IMR-90 (cell line): ENCODE results near the gene ATXN10. TPM values are rescaled to one million over a fixed set of nuclear protein-coding genes. Genes with fewer than 3 reads are reported as not detected.

ENCODE experiments used
- ATAC-seq: fragments of 200-7000 bp; cut with Tn5 transposase; 2 replicates; pipeline ENCODE4 v1.9.1; 2020; ENCODE audit warnings: low read depth, mild to moderate bottlenecking, moderate library complexity
- BruUV-seq: library from RNA; stranded (reverse); fragments of 400-500 nt; replicated peaks from 2 replicates; lab custom pipeline; 2021; lab: Mats Ljungman, UMichigan
- CTCF ChIA-PET: fragments of 300-600 bp; formaldehyde crosslinking; extraction: SDS; loops from one replicate; lab custom pipeline; 2021; ENCODE audit warnings: antibody characterized with exemption; lab: Yijun Ruan, JAX
- POLR2A ChIA-PET: fragments of 300-600 bp; sonication (Branson Sonifier 250); formaldehyde crosslinking; loops from one replicate; lab custom pipeline; 2022; ENCODE audit warnings: antibody characterized with exemption; ENCODE audit not compliant: unreplicated experiment; lab: Charles Lee
- DNase-seq: peaks from one replicate; pipeline ENCODE4 v3.0.0; 2013
- H2AFZ ChIP-seq: replicated peaks from 2 replicates; pipeline ENCODE3; 2013; ENCODE audit warnings: low read length, mild to moderate bottlenecking; ENCODE audit not compliant: poor library complexity
- H2AK5ac ChIP-seq: 2 replicates; pipeline ENCODE4 v1.6.1; 2013; ENCODE audit warnings: low read depth, low read length, inconsistent platforms
- H2AK9ac ChIP-seq: replicated peaks from 2 replicates; pipeline ENCODE3; 2013; ENCODE audit warnings: mild to moderate bottlenecking, low read depth, low read length, moderate library complexity; ENCODE audit not compliant: poor library complexity
- H2BK120ac ChIP-seq: 2 replicates; pipeline ENCODE4 v1.6.1; 2013; ENCODE audit warnings: low read depth, low read length, inconsistent platforms
- H2BK15ac ChIP-seq: 3 replicates; pipeline ENCODE4 v1.6.1; 2013; ENCODE audit warnings: low read depth, low read length, inconsistent platforms
- H2BK20ac ChIP-seq: 2 replicates; pipeline ENCODE4 v1.6.1; 2013; ENCODE audit warnings: low read depth, mild to moderate bottlenecking, inconsistent platforms, low read length, moderate library complexity
- H2BK5ac ChIP-seq: 2 replicates; pipeline ENCODE4 v1.6.1; 2013; ENCODE audit warnings: mild to moderate bottlenecking, low read depth, low read length, inconsistent platforms; ENCODE audit not compliant: poor library complexity, severe bottlenecking
- H3K14ac ChIP-seq: replicated peaks from 2 replicates; pipeline ENCODE4 v1.6.1; 2013; ENCODE audit warnings: low read depth, low read length, inconsistent platforms
- H3K18ac ChIP-seq: 2 replicates; pipeline ENCODE4 v1.6.1; 2013; ENCODE audit warnings: low read depth, low read length, control low read depth
- H3K23ac ChIP-seq: 2 replicates; pipeline ENCODE4 v1.6.1; 2013; ENCODE audit warnings: low read depth, low read length, inconsistent platforms
- H3K27ac ChIP-seq: 2 replicates; pipeline ENCODE4 v1.5.1; 2013; ENCODE audit warnings: mild to moderate bottlenecking, control low read depth, low read length; ENCODE audit not compliant: insufficient read depth
- H3K27me3 ChIP-seq: 2 replicates; pipeline ENCODE4 v1.6.1; 2013; ENCODE audit warnings: low read length; ENCODE audit not compliant: control insufficient read depth, insufficient read depth
- H3K36me3 ChIP-seq: 2 replicates; pipeline ENCODE4 v1.6.1; 2013; ENCODE audit warnings: low read length, mixed read lengths; ENCODE audit not compliant: control insufficient read depth, insufficient read depth
- H3K4ac ChIP-seq: 2 replicates; pipeline ENCODE4 v1.6.1; 2013; ENCODE audit warnings: low read depth, low read length, inconsistent platforms
- H3K4me1 ChIP-seq: 2 replicates; pipeline ENCODE4 v1.6.1; 2013; ENCODE audit warnings: low read length, mixed read lengths; ENCODE audit not compliant: control insufficient read depth, insufficient read depth
- H3K4me2 ChIP-seq: 2 replicates; pipeline ENCODE4 v1.6.1; 2013; ENCODE audit warnings: low read depth, mild to moderate bottlenecking, control low read depth, low read length, moderate library complexity
- H3K4me3 ChIP-seq: 2 replicates; pipeline ENCODE4 v1.5.1; 2013; ENCODE audit warnings: low read depth, mild to moderate bottlenecking, control low read depth, low read length, moderate library complexity; ENCODE audit not compliant: insufficient read depth
- H3K56ac ChIP-seq: 2 replicates; pipeline ENCODE4 v1.6.1; 2013; ENCODE audit warnings: low read length, inconsistent platforms; ENCODE audit not compliant: insufficient read depth; ENCODE audit errors: extremely low read depth
- H3K79me1 ChIP-seq, 2 experiments: 2 replicates each; pipeline ENCODE4 v1.6.1; 2013; ENCODE audit warnings: low read length in 2 of 2, inconsistent platforms in 1 of 2, low read depth in 1 of 2
- H3K9ac ChIP-seq: 2 replicates; pipeline ENCODE4 v1.6.1; 2013; ENCODE audit warnings: low read depth, low read length, control low read depth
- H3K9me1 ChIP-seq: 2 replicates; pipeline ENCODE4 v1.6.1; 2013; ENCODE audit warnings: low read length, inconsistent platforms; ENCODE audit not compliant: insufficient read depth
- H3K9me3 ChIP-seq: 2 replicates; pipeline ENCODE4 v1.6.1; 2013; ENCODE audit warnings: low read length; ENCODE audit not compliant: control insufficient read depth, insufficient read depth
- H4K20me1 ChIP-seq: 2 replicates; pipeline ENCODE4 v1.6.1; 2013; ENCODE audit warnings: low read length, inconsistent platforms; ENCODE audit not compliant: insufficient read depth
- H4K5ac ChIP-seq: 2 replicates; pipeline ENCODE4 v1.6.1; 2013; ENCODE audit warnings: mild to moderate bottlenecking, low read depth, low read length, control low read depth
- H4K8ac ChIP-seq, 2 experiments: 2 replicates each; pipeline ENCODE4 v1.6.1; 2013; ENCODE audit warnings: low read depth in 2 of 2, low read length in 2 of 2, control low read depth in 1 of 2, inconsistent platforms in 1 of 2
- H4K91ac ChIP-seq: 2 replicates; pipeline ENCODE4 v1.6.1; 2013; ENCODE audit warnings: low read depth, low read length, inconsistent platforms; ENCODE audit not compliant: insufficient read depth
- CHD1 ChIP-seq: IDR thresholded peaks from 2 replicates; pipeline ENCODE4 v1.6.1; 2012; ENCODE audit warnings: low read depth, low read length, improper control_type of control experiment
- FOS ChIP-seq: fragments of 150-350 bp; IDR thresholded peaks from 2 replicates; pipeline ENCODE4 v1.6.1; 2016; ENCODE audit warnings: low read depth, low read length
- MAFK ChIP-seq: IDR thresholded peaks from 2 replicates; pipeline ENCODE4 v1.6.1; 2012; ENCODE audit warnings: low read depth, low read length, improper control_type of control experiment
- SMC3 ChIP-seq: fragments of 150-350 bp; IDR thresholded peaks from 2 replicates; pipeline ENCODE4 v1.6.1; 2016; ENCODE audit warnings: low read depth, mild to moderate bottlenecking, antibody characterized with exemption, low read length, moderate library complexity
- WGBS, 2 experiments: methylation state at CpG; one replicate each; pipeline versions ENCODE4 v1.1.5 to v1.1.7; 2013; ENCODE audit warnings: missing lambda C conversion rate in 2 of 2; ENCODE audit not compliant: insufficient read length in 1 of 2; ENCODE audit errors: extremely low coverage in 2 of 2; 5-methylcytosine and 5-hydroxymethylcytosine counted together
- dilution Hi-C: fragments of 300-500 bp; cut with HindIII; formaldehyde crosslinking; loops from one replicate; pipeline ENCODE4 v1.14.3; 2018; ENCODE audit warnings: low sequenced_read_pairs; ENCODE audit not compliant: unreplicated experiment
- in situ Hi-C: fragments of 300-500 bp; cut with MboI; formaldehyde crosslinking; loops from 3 replicates; pipeline ENCODE4 v1.14.3; 2019; ENCODE audit warnings: low sequenced_read_pairs, inconsistent platforms, mixed read lengths
- intact Hi-C: fragments of 100-400 bp; cut with micrococcal nuclease; formaldehyde crosslinking; loops from 2 replicates; pipeline ENCODE4 v1.10.0; 2022
- polyA plus RNA-seq, 3 experiments: library from polyadenylated mRNA; depleted of rRNA; stranded (reverse); fragments of >200 nt; gene quantifications; 2 replicates each; pipeline ENCODE4 v1.2.3, GENCODE V29; 2012; ENCODE audit warnings: low replicate concordance in 1 of 3
- total RNA-seq: library from RNA; depleted of rRNA; stranded (reverse); fragments of >200 nt; gene quantifications from 2 replicates; pipeline ENCODE4 v1.2.3, GENCODE V29; 2012

The ATXN10 gene
- total and polyA plus RNA-seq, 2 of the 4 experiments (the other 2 are of a cell fraction): 116 to 231 TPM

DNA sequence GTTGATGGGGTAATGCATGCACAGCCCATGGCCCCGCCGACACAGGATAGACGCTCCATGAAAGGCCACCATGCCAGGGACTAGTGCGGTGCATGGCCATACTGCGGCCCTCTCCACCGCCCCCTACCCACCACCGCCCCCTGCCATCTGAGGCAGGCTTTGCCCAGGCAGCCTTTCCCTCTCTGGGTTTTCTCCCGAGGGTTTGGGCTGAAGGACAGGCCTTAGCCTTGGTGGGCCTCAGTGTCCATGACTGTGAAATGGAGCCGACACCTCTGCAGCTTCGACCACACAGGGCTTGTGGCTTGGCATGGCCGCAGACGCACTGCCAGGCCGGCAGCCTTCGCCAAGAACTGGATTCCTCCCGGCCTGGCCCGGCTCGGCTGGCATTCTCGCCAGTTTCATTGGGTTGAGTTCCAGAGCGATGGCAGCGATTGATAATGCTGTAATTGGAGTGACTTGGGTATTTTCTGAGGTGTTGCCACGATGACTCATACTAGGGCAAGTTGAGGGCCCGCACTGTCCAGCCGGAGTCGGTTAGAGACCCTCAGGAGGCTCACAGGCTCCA, 194.0 kb downstream of the ATXN10 start:
- Histone ChIP-seq H3K9ac (no peak overlapping the region), H2AK5ac (no peak overlapping the region), H2BK120ac (no peak overlapping the region), H3K4me3 (no peak overlapping the region), H3K14ac (no peak overlapping the region), H4K20me1 (peaks cover 25% of the 10 kb centered on the region), H3K4me2 (no peak overlapping the region), H3K36me3 (no peaks in the 10 kb centered on the region), H3K27me3 (peaks cover 46% of the 10 kb centered on the region), H3K18ac (no peak overlapping the region), H2AFZ (no peak overlapping the region), H4K91ac (no peak overlapping the region), H4K5ac (no peak overlapping the region), H4K8ac (no peak overlapping the region), H3K27ac (no peak overlapping the region), H3K4ac (no peak overlapping the region), H3K23ac (no peak overlapping the region), H2BK15ac (no peak overlapping the region), H3K9me1 (no peaks in the 10 kb centered on the region), H3K9me3 (no peaks in the 10 kb centered on the region), H2BK20ac (no peak overlapping the region), H2AK9ac (no peak overlapping the region), H3K79me1 (no peaks in the 10 kb centered on the region), H3K56ac (no peak overlapping the region), H2BK5ac (no peak overlapping the region), H3K4me1 (no peaks in the 10 kb centered on the region; the same call in 1 of the 2 replicates)
- CTCF ChIA-PET: interaction anchor here (0.7 kb wide), 1 partner anchor 594 kb away, joined by 6 read pairs; no protein-coding TSS in a partner anchor
- no peak for ATAC-seq
- POLR2A ChIA-PET: no interaction called here
- WGBS, 2 experiments: 88% methylated on average over 17 of the region's 24 CpGs; no CpG with 5 or more reads in 1 of the 2 experiments
- no peak for TF ChIP-seq CHD1
- no peak for TF ChIP-seq SMC3
- no peak for TF ChIP-seq FOS
- no peak for TF ChIP-seq MAFK
- intact Hi-C loops: loop anchor here (2.0 kb wide), 1 partner anchor 223 kb away; no protein-coding TSS in a partner anchor
- dilution Hi-C loops: no loop called here
- DNase-seq: no peak
- BruUV-seq: no TSS peak
- in situ Hi-C loops: loop anchor here (10.0 kb wide), 1 partner anchor 221 kb away; no protein-coding TSS in a partner anchor
